Measurements from ENCODE around the gene FXR2.
"Not testable (repeated sequence)": the region's sequence is repeated elsewhere in the genome, so short reads cannot be mapped to it uniquely, and the experiment has no call there.

FXR2 gene

DNA sequence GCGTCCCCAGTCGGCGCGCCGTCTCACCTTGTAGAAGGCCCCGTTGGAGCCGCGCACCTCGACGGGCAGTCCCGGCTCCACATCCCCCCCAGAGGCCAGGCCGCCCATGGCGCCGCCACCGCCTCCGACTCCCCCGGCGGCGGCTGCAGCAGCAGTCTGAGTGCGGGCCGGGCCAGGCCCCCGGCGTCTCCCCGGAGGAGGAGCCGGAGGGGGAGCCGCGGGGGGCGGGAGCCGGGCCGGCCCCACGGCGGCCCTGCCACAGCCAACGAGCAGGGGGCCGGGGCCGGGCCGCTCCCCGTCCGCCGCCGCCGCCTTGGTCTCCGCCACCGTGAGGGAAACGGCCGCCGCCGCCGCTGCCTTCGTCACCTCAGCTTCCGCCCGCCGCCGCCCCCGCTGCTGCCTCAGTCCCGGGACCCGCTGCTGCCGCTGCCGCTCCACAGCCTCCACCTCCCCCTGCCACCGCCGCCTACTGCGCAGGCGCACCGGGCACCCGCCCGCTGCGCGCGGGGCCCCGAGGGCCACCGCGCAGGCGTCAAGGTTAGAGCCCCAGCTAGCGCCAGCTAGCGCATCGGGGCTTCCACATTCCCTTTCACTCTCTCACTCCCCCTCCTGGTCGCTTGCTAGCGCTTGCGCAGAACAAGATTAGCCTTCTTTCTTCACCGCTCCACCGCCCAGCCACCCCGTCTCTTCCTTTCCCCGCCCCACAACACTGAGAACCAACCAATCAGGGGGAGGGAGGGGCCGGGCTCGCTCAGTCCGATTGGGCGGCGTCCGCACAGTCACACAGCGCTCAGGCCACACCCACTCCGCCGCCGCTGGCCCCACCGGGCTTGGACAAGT, at the start of gene FXR2:
TSS of gene FXR2 (minus strand) at position 473 of the 840 bp plus-strand sequence. CDS start at position 108, 365 bp downstream.
- DNase-seq (ENCODE audit: low spot score), result peak; percentile 99

DNA sequence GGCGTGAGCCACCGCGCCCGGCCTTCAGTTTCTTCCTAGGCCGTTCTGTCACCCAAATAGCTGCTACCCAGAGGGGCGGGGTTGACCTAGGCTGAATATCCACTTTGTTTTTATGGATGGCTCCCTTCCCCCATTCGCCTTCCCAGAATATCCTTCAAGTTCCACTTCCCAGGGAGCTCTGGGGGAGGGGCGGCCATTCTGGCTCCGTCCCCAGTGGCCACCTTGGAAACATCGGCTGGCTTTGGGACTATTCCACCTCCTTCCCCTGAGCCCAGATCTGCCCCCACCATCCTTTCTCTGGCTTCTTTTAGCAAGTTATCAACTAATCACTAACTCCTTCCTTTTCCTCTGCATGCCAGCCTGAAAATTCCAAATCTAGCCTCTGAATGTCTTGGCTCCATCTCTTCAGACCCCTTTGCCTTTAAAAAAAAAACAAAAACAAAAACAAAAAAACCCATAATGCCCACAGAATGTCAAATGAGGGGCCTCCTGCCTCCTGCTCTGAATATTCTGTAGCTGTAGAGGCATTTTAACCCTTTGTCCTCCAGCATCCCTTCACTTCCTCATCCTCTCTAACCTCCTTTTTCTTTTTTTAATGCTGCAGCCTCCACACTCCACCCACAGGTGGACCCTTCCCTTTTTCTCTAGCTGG, 42.4 kb upstream of the FXR2 start:
- no peak for DNase-seq (ENCODE audit: low spot score)

DNA sequence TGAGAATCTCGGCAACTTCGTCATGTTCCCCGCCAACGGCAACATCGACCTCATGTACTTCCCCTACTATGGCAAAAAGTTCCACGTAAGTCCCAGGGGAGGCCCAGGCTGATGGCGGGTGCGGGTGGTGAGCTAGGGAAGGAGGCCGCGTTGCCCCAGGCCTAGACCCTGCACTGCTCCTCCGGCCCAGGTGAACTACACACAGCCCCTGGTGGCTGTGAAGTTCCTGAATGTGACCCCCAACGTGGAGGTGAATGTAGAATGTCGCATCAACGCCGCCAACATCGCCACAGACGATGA, 40.8 kb upstream of the FXR2 start:
- DNase-seq (ENCODE audit: low spot score), result no peak

DNA sequence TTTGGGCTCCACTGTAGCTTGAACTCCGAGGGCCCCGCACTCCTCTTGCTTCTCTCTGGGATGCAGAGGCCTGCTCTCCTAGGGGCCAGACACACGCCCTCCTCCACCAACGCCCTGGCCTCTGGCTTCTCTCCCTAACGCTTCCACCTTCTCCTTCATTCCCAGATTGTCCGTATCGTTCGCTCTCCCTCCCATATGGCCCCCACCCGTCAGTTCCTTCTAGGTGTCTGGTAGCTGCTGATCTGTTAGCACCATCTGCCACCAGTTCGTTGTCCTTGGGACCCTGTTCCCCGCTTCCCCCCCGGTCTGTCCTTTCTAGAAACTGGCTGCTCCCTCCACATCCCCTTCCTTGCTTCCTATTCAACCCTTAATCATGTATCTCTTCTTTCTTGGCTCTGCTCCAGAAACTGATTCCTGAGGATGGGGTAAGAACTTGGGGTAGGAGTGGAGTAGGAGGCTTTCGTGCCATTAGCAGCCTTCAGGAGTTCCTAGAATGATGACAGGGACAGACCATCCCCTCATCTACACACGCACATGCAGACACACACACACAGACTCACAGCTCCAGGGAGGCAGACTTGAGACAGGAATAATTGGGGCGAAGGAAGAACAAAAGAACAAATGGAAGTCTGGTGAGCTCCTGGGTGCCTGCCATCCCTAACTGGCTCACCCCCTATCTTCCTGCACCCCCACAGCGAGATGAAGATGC, 40.3 kb upstream of the FXR2 start:
- peak; percentile 53 for DNase-seq (ENCODE audit: low spot score)

DNA sequence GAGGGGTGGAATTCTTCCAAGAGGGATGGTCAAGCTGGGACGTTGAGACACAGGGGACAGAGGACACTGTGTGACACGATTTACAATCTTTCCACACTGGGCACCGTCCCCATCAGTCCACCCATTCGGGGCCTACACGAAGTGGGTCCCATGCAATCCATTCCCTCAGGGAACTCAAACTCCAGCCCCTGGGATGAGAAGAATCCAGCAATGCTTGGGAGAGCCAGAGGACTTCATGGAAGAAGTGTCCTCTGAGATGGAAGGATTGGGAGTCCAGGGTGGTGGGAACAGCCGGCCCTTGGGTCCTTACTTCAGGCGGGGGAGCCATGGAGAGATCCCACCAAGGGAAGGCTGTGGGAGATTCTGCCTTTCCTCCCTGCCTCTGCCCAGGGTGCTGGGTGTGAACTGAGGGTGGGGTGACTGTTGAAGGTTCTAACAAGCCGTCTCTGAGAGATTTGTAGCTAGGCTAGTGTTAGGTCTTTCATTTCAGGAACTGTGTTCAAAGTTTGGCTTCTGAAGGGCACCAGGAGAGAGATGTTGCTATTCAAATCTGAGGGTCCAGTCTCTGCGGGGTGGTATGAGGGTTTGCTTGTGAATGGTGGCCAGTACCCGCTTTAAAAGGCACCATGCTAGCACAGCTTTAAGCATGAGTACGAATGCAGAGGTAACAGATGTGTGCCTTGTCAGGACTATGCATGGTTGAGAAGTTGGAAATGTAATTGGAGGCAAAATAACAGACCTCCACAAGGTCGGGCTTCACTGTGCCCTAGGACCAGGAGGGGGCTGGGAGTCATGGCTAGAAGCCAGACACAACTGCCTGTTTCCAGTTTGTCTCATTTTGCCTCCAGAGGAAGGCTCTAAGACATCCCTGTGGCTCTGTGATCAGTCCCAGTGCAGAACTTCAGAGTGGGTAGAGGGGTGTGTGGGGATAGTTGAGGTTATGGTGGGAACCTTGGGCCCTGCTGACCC, 38.0 kb upstream of the FXR2 start:
- no peak for DNase-seq (ENCODE audit: low spot score)

DNA sequence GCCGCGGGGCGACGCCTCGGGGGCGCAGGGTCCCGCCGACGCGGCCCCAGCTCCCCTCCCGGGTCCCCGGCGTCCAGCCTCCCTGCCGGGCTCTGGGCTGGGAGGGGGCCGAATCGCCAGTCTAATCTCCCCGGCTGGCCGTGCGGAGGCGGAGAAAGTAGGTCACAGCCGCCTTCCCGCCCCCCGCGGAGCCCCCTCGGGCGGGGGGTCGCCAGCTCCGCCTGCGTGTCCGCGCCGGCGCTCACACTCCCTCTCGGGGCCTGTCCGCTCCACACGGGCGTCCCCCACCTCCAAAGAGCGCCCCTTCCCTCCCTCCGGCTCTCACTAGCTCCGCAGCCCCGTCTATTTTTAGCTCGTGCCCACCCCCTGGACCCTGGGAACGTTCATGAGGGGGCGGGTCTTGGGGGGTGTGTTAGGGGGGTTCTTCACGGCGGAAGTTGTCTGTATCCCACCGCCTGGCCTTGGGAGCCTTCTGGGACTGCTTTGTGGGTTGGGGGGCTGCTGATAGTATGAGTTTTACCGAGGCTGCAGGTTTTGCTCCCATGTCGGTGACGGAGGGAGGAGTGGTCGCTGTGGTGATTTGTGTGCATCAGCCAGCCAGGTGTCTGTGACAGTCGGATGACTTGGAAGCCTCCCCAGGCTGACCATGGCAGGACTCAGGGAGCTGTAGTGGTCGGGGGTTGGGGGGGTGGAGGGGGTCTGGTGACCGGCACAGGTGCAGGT, 37.1 kb upstream of the FXR2 start:
- DNase-seq (ENCODE audit: low spot score), result no peak

DNA sequence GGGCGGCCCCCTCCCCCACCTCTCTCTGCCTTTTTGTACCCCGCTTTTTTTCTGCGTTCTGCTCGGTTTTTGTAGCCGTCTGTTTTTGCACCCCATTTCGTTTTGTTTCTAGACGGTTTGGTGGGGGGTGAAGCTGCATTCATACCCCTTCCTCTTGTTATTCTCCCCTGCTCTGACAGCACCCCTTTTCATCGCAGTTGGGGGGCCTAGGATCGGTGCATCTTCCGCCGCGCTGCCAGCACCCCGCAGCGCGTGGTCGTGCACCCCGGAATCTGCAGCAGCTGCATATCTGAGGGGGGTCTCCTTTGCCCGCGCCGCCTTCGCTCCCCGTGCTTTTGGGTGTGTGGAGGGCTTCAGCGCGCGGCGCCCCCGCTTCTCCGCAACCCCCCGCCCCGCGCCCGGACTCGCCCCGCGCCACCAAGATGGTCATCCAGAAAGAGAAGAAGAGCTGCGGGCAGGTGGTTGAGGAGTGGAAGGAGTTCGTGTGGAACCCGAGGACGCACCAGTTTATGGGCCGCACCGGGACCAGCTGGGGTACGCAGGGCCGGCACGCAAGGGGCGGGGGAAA, 36.5 kb upstream of the FXR2 start:
- no peak for DNase-seq (ENCODE audit: low spot score)

DNA sequence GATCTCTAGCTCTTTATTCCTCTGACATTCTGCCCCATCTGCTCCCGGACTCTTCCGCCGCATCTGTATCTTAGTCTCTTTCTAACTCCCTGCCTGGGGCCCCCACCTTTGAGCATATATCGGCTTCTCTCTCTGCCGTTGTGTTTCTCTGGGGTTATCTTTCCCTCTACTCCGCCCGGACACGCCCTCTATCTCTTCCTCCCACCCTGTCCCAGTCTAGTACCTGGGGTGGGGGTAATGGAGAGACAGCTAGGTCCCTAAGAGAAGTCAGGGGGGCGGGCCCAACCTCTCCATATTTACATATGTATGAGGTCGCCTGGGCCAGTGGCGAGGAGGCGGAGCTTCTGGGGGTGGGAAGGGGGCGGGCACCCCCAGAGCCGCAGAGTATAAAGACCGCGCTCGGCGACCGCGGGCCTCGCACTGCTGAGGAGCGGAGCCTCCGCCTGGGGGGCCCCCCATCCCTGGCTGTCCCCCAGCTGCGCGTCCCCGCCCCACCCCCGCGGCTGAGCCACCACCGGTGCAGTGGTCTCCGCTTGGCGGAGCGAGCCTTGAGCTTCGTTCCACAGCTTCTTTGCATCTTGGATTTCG, 35.9 kb upstream of the FXR2 start, which contains the start of gene ATP1B2:
TSS of gene ATP1B2 (plus strand) at position 418 of the 588 bp plus-strand sequence. CDS start 593 bp downstream, outside the sequence.
- DNase-seq (ENCODE audit: low spot score), result peak; percentile 46

DNA sequence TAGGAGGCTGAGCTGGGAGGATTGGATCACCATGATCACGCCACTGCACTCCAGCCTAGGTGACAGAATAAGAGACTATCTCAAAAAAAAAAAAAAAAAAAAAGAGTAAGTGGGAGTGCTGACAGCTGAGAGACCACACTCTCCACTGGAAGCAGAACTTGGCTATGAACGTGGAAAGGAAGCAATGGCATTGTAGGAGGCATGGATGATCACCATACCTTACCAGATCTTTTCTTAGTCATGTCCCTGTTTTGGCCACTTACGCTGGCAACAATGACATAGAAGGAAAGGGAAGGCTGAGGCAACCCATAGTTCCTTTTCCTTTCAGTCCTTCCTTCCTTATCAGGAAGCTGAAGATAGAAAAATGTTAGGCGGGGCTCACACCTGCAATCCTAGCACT, 32.3 kb upstream of the FXR2 start:
- no peak for DNase-seq (ENCODE audit: low spot score)

DNA sequence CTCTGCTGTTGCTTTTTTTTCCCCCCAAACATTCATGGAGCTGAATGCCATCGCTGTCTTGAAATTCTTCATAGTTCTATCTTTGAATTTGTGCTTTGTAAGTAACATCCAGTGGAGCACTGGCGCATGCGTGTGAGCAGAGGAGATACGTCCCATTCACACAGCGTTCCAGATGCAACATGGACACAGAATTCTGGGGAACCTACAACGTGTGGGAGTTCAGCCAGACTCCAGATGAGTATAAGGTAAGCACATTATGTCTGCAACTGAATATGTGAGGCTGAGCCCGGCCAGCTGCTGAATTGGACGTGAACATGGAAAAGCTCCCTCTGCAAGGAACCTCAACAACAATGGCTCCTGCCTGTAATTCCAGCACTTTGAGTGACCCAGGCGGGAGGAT, 31.8 kb upstream of the FXR2 start:
- DNase-seq (ENCODE audit: low spot score), result no peak

DNA sequence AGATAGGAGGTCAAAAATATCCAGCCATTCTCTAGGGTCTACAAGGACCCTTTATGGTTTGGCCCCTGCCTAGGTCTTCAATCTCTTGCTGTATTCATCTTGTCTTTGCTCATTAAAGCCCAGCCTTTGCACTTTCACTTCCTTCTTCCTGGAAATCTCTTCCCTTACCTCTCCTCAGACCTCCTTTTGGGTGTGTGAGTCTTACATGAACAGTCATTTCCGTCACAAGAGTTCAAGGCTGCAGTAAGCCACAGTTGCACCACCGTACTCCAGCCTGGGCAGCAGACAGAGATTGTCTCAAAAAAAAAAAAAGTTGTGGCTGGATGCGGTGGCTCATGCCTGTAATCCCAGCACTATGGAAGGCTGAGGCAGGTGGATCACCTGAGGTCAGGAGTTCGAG, 30.1 kb upstream of the FXR2 start:
- no peak for DNase-seq (ENCODE audit: low spot score)

DNA sequence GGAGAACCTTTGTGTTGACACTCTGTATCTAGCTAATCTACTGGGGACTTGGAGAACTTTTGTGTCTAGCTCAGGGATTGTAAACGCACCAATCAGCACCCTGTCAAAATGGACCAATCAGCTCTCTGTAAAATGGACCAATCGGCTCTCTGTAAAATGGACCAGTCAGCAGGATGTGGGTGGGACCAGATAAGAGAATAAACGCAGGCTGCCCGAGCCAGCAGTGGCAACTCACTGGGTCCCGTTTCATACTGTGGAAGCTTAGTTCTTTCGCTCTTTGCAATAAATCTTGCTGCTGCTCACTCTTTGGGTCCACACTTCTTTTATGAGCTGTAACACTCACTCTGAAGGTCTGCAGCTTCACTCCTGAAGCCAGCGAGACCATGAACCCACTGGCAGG, 26.9 kb upstream of the FXR2 start:
- not testable (repeated sequence) for DNase-seq (ENCODE audit: low spot score)

DNA sequence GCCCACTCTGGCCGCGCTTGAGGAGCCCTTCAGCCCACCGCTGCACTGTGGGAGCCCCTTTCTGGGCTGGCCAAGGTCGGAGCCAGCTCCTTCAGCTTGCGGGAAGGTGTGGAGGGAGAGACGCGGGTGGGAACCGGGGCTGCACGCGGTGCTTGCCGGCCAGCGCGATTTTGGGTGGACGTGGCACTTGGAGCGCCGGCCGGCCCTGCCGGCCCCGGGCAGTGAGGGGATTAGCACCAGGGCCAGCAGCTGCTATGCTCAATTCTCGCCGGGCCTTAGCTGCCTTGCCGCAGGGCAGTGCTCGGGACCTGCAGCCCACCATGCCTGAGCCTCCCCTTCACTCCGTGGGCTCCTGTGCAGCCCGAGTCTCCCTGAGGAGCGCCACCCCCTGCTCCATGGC, 26.1 kb upstream of the FXR2 start:
- no peak for DNase-seq (ENCODE audit: low spot score)

DNA sequence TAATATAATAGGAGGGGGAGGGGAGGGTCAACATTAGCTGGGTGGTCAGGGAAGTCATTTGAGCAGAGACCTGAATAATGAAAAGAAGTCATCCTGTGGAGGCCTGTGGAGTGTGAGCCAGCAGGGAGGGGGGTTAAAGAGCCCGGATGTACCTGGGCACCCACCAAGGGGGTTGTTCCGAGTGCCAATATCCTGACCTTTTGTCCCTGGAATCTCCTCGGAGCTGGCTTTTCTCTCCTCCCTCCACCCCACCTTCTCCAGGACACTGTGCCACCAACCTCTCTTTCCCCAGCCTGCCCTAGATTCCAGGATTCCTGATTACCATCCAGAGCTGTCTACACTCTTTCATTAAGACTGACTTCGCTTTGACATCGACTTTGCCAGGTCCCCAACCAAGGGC, 21.5 kb upstream of the FXR2 start:
- no peak for DNase-seq (ENCODE audit: low spot score)

DNA sequence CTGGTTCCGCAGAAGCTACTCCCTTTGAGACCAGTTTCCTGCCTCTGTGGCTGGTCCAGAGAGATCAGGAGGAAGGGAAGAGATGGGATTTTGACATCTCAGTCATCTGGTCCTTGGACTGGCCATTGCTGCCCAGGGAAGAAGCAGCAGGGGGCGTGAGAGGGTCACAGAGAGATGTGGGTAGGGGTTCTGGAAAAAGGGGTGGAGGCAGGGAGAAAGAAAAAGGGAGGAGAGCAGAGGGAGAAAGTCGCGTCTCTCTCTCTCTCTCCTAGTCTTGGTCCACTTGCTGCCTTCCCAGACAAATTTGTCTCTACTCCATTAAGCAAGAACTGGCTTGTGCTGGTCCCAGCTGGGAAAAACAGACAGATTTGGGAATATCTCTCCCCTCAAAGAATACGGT, 19.7 kb upstream of the FXR2 start:
- peak; percentile 80 for DNase-seq (ENCODE audit: low spot score)

DNA sequence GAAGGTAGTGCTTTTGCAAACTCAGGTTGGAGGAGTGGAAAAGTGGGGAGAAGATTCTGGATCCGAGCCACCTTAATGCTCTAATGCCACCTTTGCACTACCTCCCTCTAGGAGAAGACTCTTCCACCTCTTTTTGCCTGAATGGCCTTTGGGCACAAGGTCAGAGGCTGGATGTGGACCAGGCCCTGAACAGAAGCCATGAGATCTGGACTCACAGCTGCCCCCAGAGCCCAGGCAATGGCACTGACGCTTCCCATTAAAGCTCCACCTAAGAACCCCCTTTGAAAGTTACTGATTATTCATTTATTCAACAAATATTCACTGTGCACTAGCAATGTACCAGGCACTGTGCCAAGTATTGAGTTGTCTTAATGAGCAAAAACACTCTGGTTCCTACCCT, 18.4 kb upstream of the FXR2 start:
- no peak for DNase-seq (ENCODE audit: low spot score)

DNA sequence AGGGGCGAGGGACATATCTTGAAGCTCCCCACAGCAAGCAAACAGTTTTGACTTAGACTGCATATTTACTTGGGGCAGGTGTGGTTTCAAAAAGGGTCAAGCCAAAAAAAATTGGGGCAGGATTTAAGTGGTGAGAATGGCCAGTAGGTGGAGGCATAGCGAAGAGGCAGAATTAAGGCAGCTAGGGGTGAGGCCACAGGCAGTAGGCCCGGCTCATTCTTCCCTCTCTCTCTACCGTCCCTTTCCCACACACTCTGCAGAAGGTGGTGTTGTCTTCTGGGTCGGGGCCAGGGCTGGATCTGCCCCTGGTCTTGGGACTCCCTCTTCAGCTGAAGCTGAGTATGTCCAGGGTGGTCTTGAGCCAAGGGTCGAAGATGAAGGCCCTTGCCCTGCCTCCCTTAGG, 17.8 kb upstream of the FXR2 start:
- DNase-seq (ENCODE audit: low spot score), result peak; percentile 75

DNA sequence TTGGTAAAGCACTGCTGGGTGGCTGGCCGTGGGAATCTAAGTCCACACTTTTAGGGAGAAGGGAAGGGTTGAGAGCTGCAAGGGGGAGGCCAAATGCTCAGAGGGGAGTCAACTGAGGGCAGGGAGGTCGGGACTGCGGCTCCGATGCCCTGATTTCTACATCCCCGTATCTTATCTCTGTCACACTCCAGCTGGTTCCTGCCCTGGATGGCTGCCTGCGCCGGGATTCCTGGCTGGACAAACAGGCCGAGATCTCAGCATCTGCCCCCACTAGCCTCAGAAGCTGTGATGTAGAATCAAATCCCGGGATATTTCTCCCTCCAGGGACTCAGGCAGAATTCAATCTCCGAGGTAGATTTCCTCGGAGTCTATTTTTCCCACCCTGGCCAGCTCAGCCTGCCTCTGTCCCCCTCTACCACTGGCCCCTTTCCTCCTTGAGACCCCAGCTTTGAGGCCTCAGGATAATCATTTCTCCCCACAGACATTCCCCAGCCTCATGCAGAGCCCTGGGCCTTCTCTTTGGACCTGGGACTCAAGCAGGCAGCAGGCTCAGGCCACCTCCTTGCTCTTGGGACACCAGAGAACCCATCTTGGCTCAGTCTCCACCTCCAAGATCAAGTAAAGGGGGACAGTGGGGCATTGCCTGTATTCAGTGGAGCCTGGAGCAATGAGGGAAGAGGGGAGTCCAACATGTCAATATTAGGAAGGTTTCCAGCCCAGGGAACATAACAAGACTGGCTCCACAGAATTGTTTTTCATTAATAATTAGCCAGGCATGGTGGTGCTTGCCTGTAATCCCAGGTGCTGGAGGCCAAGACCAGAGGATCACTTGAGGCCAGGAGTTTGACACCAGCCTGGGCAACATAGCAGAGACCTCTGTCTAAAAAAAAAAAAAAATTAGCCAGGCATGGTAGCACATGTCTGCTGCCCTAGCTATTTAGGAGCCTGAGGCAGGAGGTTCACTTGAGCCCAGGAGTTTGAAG, 17.0 kb upstream of the FXR2 start:
- no peak for DNase-seq (ENCODE audit: low spot score)

DNA sequence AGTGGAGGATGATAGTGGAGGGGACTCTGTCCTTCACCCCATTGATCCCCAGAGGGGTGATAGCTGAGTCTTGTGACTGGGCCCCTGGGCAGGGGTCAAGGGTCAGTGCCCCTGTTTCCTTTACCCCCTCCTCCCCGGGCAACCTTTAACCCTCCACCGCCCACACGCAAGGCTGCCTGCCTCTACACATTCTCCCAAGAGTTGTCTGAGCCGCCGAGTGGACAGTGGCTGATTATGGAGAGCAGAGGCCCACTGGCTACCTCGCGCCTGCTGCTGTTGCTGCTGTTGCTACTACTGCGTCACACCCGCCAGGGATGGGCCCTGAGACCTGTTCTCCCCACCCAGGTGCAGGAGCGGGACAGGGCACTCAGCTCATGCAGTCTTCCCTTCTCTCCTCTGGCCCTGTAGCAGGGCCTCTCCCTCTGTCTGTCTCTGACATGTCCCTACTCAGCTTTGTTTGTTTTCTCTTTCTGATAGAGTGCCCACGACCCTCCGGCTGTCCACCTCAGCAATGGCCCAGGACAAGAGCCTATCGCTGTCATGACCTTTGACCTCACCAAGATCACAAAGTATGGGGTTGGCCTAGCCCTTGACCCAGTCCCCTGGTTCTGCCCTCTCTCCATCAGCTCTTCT, 15.4 kb upstream of the FXR2 start, which contains the start of gene SHBG:
TSS of gene SHBG (plus strand) at position 197 of the 633 bp plus-strand sequence. CDS start at position 235, 38 bp downstream.
- no peak for DNase-seq (ENCODE audit: low spot score)
